GM23338 (cell line): Measurements from ENCODE around the gene UBE2V1. TPM values are rescaled to one million over a fixed set of nuclear protein-coding genes. Genes with fewer than 3 reads are reported as not detected.

Experiments used
- ATAC-seq: fragments of 200-7000 bp; cut with Tn5 transposase; 3 replicates; pipeline ENCODE4 v1.9.1; 2020
- DNase-seq: peaks from one replicate; pipeline ENCODE4 v3.0.0-alpha.2; 2015; ENCODE audit warnings: low spot score
- H2AFZ ChIP-seq: fragments of 200-600 bp; sonication (generic); 2 replicates; pipeline ENCODE4 v1.8.0; 2016; ENCODE audit warnings: antibody characterized with exemption, mild to moderate bottlenecking, moderate library complexity
- H3F3A ChIP-seq: fragments of 200-600 bp; sonication (generic); replicated peaks from 2 replicates; pipeline ENCODE4 v1.8.0; 2017; ENCODE audit warnings: antibody characterized with exemption, mixed run types, low read depth
- H3K27ac ChIP-seq: fragments of 200-600 bp; sonication (generic); 2 replicates; pipeline ENCODE4 v1.6.1; 2016; ENCODE audit warnings: low read depth
- H3K27me3 ChIP-seq: fragments of 200-600 bp; sonication (generic); 2 replicates; pipeline ENCODE4 v1.8.0; 2016; ENCODE audit warnings: mild to moderate bottlenecking, mixed run types, moderate library complexity; ENCODE audit not compliant: insufficient read depth
- H3K36me3 ChIP-seq: fragments of 200-600 bp; sonication (generic); 2 replicates; pipeline ENCODE4 v1.8.0; 2016; ENCODE audit warnings: mild to moderate bottlenecking; ENCODE audit not compliant: insufficient read depth
- H3K4me1 ChIP-seq: fragments of 200-600 bp; sonication (generic); 2 replicates; pipeline ENCODE4 v1.8.0; 2016; ENCODE audit warnings: mild to moderate bottlenecking, moderate library complexity; ENCODE audit not compliant: insufficient read depth
- H3K4me2 ChIP-seq: fragments of 200-600 bp; sonication (generic); 2 replicates; pipeline ENCODE4 v1.7.1; 2017; ENCODE audit warnings: mixed run types
- H3K4me3 ChIP-seq: fragments of 200-600 bp; sonication (generic); 2 replicates; pipeline ENCODE4 v1.6.1; 2016; ENCODE audit warnings: mixed run types
- H3K79me2 ChIP-seq: fragments of 200-600 bp; sonication (generic); replicated peaks from 2 replicates; pipeline ENCODE4 v1.8.0; 2017; ENCODE audit warnings: mild to moderate bottlenecking; ENCODE audit not compliant: insufficient read depth
- H3K9me2 ChIP-seq: fragments of 200-600 bp; sonication (generic); 2 replicates; pipeline ENCODE4 v1.8.0; 2017; ENCODE audit not compliant: insufficient read depth
- H4K20me1 ChIP-seq: fragments of 200-600 bp; sonication (generic); replicated peaks from 2 replicates; pipeline ENCODE4 v1.8.0; 2017; ENCODE audit warnings: mild to moderate bottlenecking; ENCODE audit not compliant: insufficient read depth
- H3K27ac Mint-ChIP-seq: 2 replicates; pipeline ENCODE4 v1.8.0; 2020; ENCODE audit warnings: inconsistent platforms, mild to moderate bottlenecking, moderate library complexity, mixed read lengths
- H3K27me3 Mint-ChIP-seq: 3 replicates; pipeline ENCODE4 v1.8.0; 2022; ENCODE audit warnings: low read depth, mild to moderate bottlenecking, moderate library complexity, mixed read lengths, inconsistent platforms; ENCODE audit not compliant: insufficient read depth, poor library complexity
- H3K36me3 Mint-ChIP-seq: 3 replicates; pipeline ENCODE4 v1.8.0; 2021; ENCODE audit warnings: low read depth, mild to moderate bottlenecking, inconsistent platforms, moderate library complexity, mixed read lengths
- H3K4me1 Mint-ChIP-seq: 3 replicates; pipeline ENCODE4 v1.8.0; 2020; ENCODE audit warnings: mild to moderate bottlenecking, inconsistent platforms, mixed read lengths
- H3K4me3 Mint-ChIP-seq: 3 replicates; pipeline ENCODE4 v1.8.0; 2021; ENCODE audit warnings: moderate library complexity, mild to moderate bottlenecking, inconsistent platforms, mixed read lengths
- H3K9me3 Mint-ChIP-seq: 3 replicates; pipeline ENCODE4 v1.8.0; 2020; ENCODE audit warnings: moderate library complexity, mild to moderate bottlenecking, inconsistent platforms, mixed read lengths
- CREB1 ChIP-seq: fragments of 250-450 bp; sonication (Bioruptor Pico); IDR thresholded peaks from 2 replicates; pipeline ENCODE4 v1.5.0; 2020; ENCODE audit warnings: low read depth, mild to moderate bottlenecking, moderate library complexity
- EZH2 ChIP-seq: fragments of 200-600 bp; sonication (generic); IDR thresholded peaks from one replicate; pipeline ENCODE4 v1.8.0; 2017; ENCODE audit warnings: antibody characterized with exemption, mild to moderate bottlenecking, low read depth; ENCODE audit not compliant: unreplicated experiment
- EZH2phosphoT487 ChIP-seq: fragments of 200-600 bp; sonication (generic); IDR thresholded peaks from one replicate; pipeline ENCODE4 v1.8.1; 2018; ENCODE audit warnings: antibody characterized with exemption; ENCODE audit not compliant: unreplicated experiment
- JUNB ChIP-seq: IDR thresholded peaks from one replicate; pipeline ENCODE4 v1.6.1; 2016; ENCODE audit warnings: antibody characterized with exemption; ENCODE audit not compliant: unreplicated experiment
- NANOG ChIP-seq: IDR thresholded peaks from 2 replicates; pipeline ENCODE4 v1.6.1; 2016; ENCODE audit warnings: antibody characterized with exemption, borderline replicate concordance
- POLR2AphosphoS5 ChIP-seq: IDR thresholded peaks from 2 replicates; pipeline ENCODE4 v1.6.1; 2016; ENCODE audit warnings: antibody characterized with exemption, low read depth
- STAT1 ChIP-seq: IDR thresholded peaks from one replicate; pipeline ENCODE4 v1.6.1; 2016; ENCODE audit warnings: antibody characterized with exemption; ENCODE audit not compliant: unreplicated experiment
- ZNF114 ChIP-seq: fragments of 250-450 bp; sonication (Bioruptor Pico); IDR thresholded peaks from 2 replicates; pipeline ENCODE4 v1.5.0; 2020; ENCODE audit warnings: mild to moderate bottlenecking, moderate library complexity
- ZNF331 ChIP-seq: fragments of 250-450 bp; sonication (Bioruptor Pico); IDR thresholded peaks from 2 replicates; pipeline ENCODE4 v1.5.0; 2020; ENCODE audit warnings: low read depth, mild to moderate bottlenecking, moderate library complexity
- polyA plus RNA-seq: library from polyadenylated mRNA; unstranded; fragments of >200 nt; fragmentation: Nextera tagmentation; extraction: Ambion mirVana; gene quantifications from 2 replicates; pipeline ENCODE4 v1.2.1, GENCODE V29; 2016
- total RNA-seq: library from RNA; depleted of rRNA; stranded (reverse); fragments of >200 nt; shearing (Covaris generic); gene quantifications from 2 replicates; pipeline ENCODE4 v1.2.3, GENCODE V29; 2014
- TF ChIP-seq, protein P1 (sequence below): IDR thresholded peaks from one replicate; pipeline ENCODE4 v1.6.1; 2018; ENCODE audit warnings: antibody characterized with exemption; ENCODE audit not compliant: unreplicated experiment
- TF ChIP-seq, protein P2 (sequence below), 2 experiments: fragments of 200-600 bp in 1 of 2; sonication (generic) in 1 of 2; conservative IDR thresholded peaks; 2 replicates each; pipeline versions ENCODE4 v1.5.1 to v1.6.1; 2016 to 2017; ENCODE audit warnings: antibody characterized with exemption in 2 of 2, low read depth in 2 of 2, mild to moderate bottlenecking in 2 of 2, moderate library complexity in 1 of 2
- TF ChIP-seq, protein P3 (sequence below): fragments of 250-450 bp; sonication (Bioruptor Pico); IDR thresholded peaks from 2 replicates; pipeline ENCODE4 v1.5.0; 2020; ENCODE audit warnings: mild to moderate bottlenecking, moderate library complexity
- TF ChIP-seq, protein P4 (sequence below): IDR thresholded peaks from 2 replicates; pipeline ENCODE4 v1.6.1; 2016; ENCODE audit warnings: antibody characterized with exemption

UBE2V1 gene
- total and polyA plus RNA-seq, 2 experiments from 2014 or later, result 105 to 302 TPM

DNA sequence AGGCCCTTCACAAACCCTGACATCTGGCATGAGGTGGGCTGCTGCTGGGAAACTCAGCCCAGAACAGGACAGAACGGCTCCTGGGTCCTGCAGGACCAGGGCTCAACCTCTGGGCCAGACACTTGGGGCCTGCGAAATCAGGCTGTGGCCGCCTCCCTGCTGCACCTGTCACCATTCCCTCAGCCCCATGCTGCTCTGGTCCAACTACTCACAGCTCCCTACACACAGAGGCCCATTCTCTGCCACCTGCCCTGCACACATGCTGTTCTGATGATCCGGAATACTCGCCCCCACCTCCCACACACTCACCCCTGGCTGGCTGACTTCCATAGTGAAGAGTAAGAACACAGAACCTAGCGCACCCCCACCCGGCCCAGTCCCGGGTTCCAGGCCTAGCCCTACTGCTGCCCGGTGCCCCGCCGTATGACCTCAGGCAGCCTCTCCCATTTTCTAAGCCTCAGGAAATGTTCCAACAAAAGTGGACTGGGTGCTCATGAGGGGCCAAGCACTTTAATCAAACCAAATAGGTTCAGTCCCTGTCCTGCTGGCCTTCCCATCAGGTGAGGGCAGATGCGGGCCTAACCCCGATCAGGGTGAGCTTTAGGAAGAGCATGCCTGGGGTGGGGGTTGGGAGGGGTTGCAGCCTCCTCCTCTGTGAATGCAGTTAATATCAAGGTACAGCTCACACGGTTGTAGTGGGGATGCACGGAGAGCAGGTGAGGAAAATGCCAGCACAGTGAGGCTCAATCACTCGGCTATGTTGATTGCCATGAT, 36.7 kb upstream of the UBE2V1 start:
- H3K79me2 ChIP-seq, result peaks cover 59% of the 10 kb centered on the region
- H3K36me3 ChIP-seq, result no peaks in the 10 kb centered on the region
- Mint-ChIP-seq H3K4me1 (peaks cover 62% of the 10 kb centered on the region), H3K27ac (0 out of 2 replicates have a peak overlapping the region, but pooled peaks have one; percentile 28), H3K27me3 (peaks cover 24% of the 10 kb centered on the region), H3K4me3 (no peak overlapping the region), H3K9me3 (no peaks in the 10 kb centered on the region), H3K36me3 (peaks cover 27% of the 10 kb centered on the region)
- H3K4me2 ChIP-seq, result no peak overlapping the region
- DNase-seq (no peak), ATAC-seq (no peak)
- no peak overlapping the region for H3K27ac ChIP-seq
- H4K20me1 ChIP-seq, result peaks cover 22% of the 10 kb centered on the region
- no peaks in the 10 kb centered on the region for H3K9me2 ChIP-seq
- peaks cover 7% of the 10 kb centered on the region for H3K27me3 ChIP-seq
- H3K4me3 ChIP-seq, result no peak overlapping the region
- H3K4me1 ChIP-seq, result peaks cover 47% of the 10 kb centered on the region
- TF ChIP-seq EZH2phosphoT487 (no peak), STAT1 (no peak), POLR2AphosphoS5 (no peak), ZNF114 (no peak), ZNF331 (CRISPR knock-in tag) (no peak), CREB1 (CRISPR knock-in tag) (no peak), NANOG (no peak), JUNB (no peak), EZH2 (no peak)
- TF ChIP-seq, protein P1, sequence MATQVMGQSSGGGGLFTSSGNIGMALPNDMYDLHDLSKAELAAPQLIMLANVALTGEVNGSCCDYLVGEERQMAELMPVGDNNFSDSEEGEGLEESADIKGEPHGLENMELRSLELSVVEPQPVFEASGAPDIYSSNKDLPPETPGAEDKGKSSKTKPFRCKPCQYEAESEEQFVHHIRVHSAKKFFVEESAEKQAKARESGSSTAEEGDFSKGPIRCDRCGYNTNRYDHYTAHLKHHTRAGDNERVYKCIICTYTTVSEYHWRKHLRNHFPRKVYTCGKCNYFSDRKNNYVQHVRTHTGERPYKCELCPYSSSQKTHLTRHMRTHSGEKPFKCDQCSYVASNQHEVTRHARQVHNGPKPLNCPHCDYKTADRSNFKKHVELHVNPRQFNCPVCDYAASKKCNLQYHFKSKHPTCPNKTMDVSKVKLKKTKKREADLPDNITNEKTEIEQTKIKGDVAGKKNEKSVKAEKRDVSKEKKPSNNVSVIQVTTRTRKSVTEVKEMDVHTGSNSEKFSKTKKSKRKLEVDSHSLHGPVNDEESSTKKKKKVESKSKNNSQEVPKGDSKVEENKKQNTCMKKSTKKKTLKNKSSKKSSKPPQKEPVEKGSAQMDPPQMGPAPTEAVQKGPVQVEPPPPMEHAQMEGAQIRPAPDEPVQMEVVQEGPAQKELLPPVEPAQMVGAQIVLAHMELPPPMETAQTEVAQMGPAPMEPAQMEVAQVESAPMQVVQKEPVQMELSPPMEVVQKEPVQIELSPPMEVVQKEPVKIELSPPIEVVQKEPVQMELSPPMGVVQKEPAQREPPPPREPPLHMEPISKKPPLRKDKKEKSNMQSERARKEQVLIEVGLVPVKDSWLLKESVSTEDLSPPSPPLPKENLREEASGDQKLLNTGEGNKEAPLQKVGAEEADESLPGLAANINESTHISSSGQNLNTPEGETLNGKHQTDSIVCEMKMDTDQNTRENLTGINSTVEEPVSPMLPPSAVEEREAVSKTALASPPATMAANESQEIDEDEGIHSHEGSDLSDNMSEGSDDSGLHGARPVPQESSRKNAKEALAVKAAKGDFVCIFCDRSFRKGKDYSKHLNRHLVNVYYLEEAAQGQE, result no peak
- TF ChIP-seq, protein P2, sequence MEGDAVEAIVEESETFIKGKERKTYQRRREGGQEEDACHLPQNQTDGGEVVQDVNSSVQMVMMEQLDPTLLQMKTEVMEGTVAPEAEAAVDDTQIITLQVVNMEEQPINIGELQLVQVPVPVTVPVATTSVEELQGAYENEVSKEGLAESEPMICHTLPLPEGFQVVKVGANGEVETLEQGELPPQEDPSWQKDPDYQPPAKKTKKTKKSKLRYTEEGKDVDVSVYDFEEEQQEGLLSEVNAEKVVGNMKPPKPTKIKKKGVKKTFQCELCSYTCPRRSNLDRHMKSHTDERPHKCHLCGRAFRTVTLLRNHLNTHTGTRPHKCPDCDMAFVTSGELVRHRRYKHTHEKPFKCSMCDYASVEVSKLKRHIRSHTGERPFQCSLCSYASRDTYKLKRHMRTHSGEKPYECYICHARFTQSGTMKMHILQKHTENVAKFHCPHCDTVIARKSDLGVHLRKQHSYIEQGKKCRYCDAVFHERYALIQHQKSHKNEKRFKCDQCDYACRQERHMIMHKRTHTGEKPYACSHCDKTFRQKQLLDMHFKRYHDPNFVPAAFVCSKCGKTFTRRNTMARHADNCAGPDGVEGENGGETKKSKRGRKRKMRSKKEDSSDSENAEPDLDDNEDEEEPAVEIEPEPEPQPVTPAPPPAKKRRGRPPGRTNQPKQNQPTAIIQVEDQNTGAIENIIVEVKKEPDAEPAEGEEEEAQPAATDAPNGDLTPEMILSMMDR (conservative IDR thresholded peaks at IDR 0.05; ENCODE audit: low read depth in 2 of 2), result no peak
- TF ChIP-seq, protein P3, sequence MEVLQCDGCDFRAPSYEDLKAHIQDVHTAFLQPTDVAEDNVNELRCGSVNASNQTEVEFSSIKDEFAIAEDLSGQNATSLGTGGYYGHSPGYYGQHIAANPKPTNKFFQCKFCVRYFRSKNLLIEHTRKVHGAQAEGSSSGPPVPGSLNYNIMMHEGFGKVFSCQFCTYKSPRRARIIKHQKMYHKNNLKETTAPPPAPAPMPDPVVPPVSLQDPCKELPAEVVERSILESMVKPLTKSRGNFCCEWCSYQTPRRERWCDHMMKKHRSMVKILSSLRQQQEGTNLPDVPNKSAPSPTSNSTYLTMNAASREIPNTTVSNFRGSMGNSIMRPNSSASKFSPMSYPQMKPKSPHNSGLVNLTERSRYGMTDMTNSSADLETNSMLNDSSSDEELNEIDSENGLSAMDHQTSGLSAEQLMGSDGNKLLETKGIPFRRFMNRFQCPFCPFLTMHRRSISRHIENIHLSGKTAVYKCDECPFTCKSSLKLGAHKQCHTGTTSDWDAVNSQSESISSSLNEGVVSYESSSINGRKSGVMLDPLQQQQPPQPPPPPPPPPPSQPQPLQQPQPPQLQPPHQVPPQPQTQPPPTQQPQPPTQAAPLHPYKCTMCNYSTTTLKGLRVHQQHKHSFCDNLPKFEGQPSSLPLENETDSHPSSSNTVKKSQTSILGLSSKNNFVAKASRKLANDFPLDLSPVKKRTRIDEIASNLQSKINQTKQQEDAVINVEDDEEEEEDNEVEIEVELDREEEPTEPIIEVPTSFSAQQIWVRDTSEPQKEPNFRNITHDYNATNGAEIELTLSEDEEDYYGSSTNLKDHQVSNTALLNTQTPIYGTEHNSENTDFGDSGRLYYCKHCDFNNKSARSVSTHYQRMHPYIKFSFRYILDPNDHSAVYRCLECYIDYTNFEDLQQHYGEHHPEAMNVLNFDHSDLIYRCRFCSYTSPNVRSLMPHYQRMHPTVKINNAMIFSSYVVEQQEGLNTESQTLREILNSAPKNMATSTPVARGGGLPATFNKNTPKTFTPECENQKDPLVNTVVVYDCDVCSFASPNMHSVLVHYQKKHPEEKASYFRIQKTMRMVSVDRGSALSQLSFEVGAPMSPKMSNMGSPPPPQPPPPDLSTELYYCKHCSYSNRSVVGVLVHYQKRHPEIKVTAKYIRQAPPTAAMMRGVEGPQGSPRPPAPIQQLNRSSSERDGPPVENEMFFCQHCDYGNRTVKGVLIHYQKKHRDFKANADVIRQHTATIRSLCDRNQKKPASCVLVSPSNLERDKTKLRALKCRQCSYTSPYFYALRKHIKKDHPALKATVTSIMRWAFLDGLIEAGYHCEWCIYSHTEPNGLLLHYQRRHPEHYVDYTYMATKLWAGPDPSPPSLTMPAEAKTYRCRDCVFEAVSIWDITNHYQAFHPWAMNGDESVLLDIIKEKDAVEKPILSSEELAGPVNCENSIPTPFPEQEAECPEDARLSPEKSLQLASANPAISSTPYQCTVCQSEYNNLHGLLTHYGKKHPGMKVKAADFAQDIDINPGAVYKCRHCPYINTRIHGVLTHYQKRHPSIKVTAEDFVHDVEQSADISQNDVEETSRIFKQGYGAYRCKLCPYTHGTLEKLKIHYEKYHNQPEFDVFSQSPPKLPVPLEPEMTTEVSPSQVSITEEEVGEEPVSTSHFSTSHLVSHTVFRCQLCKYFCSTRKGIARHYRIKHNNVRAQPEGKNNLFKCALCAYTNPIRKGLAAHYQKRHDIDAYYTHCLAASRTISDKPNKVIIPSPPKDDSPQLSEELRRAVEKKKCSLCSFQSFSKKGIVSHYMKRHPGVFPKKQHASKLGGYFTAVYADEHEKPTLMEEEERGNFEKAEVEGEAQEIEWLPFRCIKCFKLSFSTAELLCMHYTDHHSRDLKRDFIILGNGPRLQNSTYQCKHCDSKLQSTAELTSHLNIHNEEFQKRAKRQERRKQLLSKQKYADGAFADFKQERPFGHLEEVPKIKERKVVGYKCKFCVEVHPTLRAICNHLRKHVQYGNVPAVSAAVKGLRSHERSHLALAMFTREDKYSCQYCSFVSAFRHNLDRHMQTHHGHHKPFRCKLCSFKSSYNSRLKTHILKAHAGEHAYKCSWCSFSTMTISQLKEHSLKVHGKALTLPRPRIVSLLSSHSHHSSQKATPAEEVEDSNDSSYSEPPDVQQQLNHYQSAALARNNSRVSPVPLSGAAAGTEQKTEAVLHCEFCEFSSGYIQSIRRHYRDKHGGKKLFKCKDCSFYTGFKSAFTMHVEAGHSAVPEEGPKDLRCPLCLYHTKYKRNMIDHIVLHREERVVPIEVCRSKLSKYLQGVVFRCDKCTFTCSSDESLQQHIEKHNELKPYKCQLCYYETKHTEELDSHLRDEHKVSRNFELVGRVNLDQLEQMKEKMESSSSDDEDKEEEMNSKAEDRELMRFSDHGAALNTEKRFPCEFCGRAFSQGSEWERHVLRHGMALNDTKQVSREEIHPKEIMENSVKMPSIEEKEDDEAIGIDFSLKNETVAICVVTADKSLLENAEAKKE (CRISPR knock-in tag), result no peak
- TF ChIP-seq, protein P4, sequence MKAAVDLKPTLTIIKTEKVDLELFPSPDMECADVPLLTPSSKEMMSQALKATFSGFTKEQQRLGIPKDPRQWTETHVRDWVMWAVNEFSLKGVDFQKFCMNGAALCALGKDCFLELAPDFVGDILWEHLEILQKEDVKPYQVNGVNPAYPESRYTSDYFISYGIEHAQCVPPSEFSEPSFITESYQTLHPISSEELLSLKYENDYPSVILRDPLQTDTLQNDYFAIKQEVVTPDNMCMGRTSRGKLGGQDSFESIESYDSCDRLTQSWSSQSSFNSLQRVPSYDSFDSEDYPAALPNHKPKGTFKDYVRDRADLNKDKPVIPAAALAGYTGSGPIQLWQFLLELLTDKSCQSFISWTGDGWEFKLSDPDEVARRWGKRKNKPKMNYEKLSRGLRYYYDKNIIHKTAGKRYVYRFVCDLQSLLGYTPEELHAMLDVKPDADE, result no peak
- H2AFZ ChIP-seq, result no peak overlapping the region
- 0 out of 2 replicates have a peak, but pooled peaks cover 10% of the 10 kb centered on the region for H3F3A ChIP-seq
